LNCAP (cell line): ENCODE data around the gene GAREM1.

Experiments
- TF ChIP-seq, protein P1 (sequence below): fragments of 450-650 bp; IDR thresholded peaks from 2 replicates; pipeline ENCODE4 v1.5.1; 2017; ENCODE audit warnings: mild to moderate bottlenecking

Gene GAREM1

DNA sequence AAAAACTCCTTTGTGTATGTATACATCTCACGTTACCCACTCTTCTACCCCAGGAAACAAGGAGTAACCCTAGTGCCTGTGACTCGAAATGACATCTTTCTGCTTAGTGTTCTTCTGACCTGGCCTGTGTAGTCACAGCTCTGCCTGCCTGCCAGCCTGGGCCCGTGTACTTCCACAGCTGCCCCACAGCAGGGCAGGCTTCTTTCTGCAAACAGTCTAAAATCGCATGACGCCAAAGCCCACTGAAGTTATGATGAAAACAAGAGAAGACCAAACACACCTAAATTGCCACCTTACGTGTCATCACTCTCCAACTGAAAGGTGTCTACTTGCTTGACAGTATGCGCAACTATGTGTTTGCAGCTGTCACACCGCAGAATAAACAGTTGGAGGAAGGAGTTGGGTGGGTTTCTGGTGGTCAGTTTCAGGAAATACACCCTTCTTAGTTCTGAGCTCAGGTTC lies 1.5 kb downstream of the GAREM1 start:
- TF ChIP-seq, protein P1, sequence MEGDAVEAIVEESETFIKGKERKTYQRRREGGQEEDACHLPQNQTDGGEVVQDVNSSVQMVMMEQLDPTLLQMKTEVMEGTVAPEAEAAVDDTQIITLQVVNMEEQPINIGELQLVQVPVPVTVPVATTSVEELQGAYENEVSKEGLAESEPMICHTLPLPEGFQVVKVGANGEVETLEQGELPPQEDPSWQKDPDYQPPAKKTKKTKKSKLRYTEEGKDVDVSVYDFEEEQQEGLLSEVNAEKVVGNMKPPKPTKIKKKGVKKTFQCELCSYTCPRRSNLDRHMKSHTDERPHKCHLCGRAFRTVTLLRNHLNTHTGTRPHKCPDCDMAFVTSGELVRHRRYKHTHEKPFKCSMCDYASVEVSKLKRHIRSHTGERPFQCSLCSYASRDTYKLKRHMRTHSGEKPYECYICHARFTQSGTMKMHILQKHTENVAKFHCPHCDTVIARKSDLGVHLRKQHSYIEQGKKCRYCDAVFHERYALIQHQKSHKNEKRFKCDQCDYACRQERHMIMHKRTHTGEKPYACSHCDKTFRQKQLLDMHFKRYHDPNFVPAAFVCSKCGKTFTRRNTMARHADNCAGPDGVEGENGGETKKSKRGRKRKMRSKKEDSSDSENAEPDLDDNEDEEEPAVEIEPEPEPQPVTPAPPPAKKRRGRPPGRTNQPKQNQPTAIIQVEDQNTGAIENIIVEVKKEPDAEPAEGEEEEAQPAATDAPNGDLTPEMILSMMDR, result no peak

DNA sequence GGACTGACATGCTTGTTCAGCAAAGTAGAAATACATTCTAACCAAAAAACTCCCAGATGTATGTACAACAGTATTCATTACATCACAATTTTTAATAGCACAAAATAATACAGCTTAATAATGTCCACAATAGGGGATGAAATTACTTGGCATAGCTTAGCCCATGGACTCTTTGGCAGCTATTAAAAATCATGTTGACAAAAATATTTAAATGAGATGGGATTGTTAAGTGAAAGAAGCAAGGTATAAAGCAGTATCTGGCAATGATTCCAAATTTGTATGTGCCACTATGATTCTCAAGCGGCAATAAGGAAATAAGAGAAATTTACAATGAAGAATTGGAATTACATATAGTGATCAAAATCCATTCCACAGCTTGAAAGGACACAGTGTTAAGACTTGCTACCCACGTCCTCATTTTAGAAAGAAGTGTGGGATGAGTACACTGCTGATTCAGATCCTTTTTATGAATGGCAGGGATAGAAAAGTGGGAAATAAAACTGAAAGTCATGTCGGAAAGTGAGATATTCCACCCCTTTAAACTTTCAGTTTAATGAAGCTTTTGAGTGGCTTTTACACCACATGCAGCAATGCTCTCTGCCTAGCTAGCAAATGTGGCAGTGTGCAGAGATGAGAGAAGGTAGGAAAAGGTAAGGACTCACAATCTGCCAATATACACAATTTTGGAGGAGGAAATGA lies 2.4 kb downstream of the GAREM1 start:
- TF ChIP-seq, protein P1, result no peak

DNA sequence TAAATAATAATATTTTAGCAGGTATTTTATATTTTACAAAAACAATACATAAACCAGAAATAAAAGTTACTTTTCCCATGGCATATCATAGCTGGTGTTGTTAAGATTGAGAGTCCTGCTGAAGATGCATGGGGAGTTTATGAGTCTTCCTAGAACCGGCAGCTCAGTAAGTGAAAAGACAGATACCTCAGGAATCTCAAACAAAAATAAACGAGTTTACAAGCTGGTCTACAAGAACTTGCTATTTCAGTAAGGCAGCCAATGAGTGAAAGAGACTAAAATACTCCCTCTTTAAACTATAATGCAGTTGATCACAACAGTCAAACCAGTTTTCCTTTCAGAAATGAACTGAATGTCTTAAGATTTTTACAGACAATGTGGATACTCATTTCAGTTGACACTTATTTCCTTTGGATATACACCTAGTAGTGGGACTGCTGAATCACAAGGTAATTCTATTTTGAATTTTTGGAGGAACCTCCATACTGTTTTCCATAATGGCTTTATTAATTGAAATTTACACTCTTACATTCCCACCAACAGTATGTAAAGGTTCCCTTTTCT lies 8.9 kb downstream of the GAREM1 start:
- TF ChIP-seq, protein P1, result no peak

DNA sequence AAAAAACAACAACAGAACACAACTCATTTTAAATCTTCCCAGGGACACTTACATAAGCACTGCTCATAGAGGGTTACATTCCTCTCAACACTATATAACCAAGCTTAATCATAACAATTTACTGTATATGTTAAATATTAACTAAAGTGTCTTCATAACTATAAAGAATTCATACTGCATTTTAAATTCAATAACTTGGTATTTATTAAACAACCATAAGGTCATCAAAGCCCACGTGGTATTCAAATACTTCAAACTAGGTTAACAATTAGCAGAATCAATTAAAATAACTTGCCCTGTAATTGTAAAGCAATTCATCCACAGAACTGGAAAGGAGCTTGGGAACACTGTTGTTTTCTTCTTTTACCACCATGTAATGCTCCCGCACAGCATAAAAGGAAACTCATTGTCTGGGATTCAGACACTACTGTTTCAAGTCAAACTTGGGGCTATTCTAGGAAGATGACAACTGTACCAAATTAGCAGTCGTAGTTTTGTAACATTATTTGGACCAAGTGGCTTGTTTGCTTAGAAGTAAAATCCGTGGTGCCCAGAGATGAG lies 10.4 kb downstream of the GAREM1 start:
- TF ChIP-seq, protein P1, result no peak

DNA sequence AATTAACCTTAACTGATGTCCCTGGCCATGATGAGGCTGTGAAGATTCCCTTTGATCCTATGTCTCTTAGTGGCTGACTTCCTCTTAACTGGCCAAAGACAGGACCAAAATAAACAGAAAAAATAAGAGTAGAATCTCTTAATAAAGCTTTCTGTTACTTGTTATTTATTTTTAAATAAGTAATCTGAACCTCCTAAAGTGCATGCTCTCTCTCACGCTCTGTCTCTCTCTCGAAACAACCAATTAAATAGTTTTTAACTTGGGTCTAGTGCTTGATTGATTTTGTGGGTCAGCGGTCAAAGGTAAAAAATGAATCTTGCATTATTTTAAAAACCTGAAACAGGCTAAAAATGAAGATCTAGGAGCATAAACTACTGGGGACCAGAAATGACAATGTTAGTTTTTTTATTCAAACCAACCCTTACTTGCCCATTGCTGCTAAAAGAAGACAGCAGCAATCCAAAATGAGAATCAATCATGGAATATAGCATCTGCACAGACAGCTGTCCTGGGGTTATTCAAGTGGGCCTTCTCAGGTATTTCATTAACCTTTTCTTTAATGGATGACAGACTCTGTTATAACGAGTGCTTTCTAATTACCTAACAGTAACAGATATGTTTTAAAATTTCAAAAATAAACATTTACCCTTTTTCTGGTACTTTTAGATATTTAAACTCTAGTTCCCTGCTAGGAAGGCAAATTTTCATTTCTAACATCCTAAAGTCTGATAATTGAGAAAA lies 11.2 kb downstream of the GAREM1 start:
- TF ChIP-seq, protein P1, result no peak

DNA sequence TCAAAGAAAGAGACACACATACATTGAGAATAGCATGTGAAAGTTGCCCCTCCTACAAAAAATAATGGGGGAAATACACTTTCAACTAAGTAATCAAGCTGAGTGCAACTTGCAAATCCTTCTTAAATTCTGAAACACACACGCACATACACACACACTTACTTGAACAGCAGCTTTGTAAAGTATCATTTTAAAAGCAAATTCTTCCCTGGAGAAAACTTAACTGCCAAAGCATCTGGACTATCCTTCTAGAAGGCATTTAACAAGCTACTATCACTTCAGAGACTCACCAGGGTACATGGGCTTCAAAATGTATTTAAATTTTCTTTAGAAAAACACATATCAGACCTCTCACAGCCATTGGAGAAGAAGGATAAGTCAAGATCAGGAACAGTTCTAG lies 15.3 kb downstream of the GAREM1 start:
- TF ChIP-seq, protein P1, result no peak

DNA sequence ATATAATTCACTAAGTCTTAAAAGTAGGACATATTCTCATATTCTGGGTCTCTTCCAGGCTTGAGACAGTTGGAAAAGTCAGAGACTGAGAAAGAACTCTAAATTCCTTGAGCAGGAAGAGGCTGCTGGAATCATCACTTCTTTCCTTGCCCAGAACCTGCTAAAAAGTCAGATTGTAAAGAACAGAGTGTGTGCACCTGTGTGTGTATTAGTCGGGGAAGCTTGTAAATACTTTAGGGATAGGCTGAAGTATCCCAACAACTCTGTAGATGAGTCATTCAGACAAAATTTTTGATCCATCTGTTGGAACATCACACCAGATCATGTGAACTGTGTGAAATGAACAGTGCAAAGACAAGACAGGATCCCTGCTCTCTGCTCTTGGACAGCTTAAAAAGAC lies 16.1 kb downstream of the GAREM1 start:
- TF ChIP-seq, protein P1, result no peak
